Astrocyte (in vitro differentiated cells and primary cell): ENCODE results near the gene ABHD4. TPM values are rescaled to one million over a fixed set of nuclear protein-coding genes. Genes with fewer than 3 reads are reported as not detected.
"Not testable (repeated sequence)": the region's sequence is repeated elsewhere in the genome, so short reads cannot be mapped to it uniquely, and the experiment has no call there.

Source experiments
- DNase-seq: peaks from one replicate; pipeline ENCODE4 v3.0.0-alpha.2; 2010; ENCODE audit warnings: low read depth
- FAIRE-seq: peaks from 2 replicates; lab custom pipeline; 2011; peaks lifted over from hg19 to GRCh38; lab: Jason Lieb, UNC
- H2AFZ ChIP-seq: 2 replicates; pipeline ENCODE4 v1.6.0; 2012; ENCODE audit warnings: low read depth, low read length, inconsistent platforms
- H3K27ac ChIP-seq: 2 replicates; pipeline ENCODE4 v1.5.1; 2011; ENCODE audit warnings: low read depth, low read length, inconsistent platforms
- H3K27me3 ChIP-seq: 2 replicates; pipeline ENCODE4 v1.6.0; 2011; ENCODE audit warnings: low read length, inconsistent platforms; ENCODE audit not compliant: insufficient read depth
- H3K36me3 ChIP-seq: 2 replicates; pipeline ENCODE4 v1.5.1; 2011; ENCODE audit warnings: low read length, inconsistent platforms; ENCODE audit not compliant: insufficient read depth
- H3K4me1 ChIP-seq: 2 replicates; pipeline ENCODE4 v1.5.1; 2011; ENCODE audit warnings: low read length, inconsistent platforms; ENCODE audit not compliant: insufficient read depth
- H3K4me2 ChIP-seq: 2 replicates; pipeline ENCODE4 v1.6.0; 2012; ENCODE audit warnings: low read length, inconsistent platforms
- H3K4me3 ChIP-seq: 2 replicates; pipeline ENCODE4 v1.5.1; 2011; ENCODE audit warnings: low read depth, mild to moderate bottlenecking, low read length, inconsistent platforms; ENCODE audit not compliant: insufficient read depth
- H3K79me2 ChIP-seq: 2 replicates; pipeline ENCODE4 v1.6.0; 2012; ENCODE audit warnings: mild to moderate bottlenecking, low read length, inconsistent platforms; ENCODE audit not compliant: insufficient read depth
- H3K9ac ChIP-seq: 2 replicates; pipeline ENCODE4 v1.6.0; 2012; ENCODE audit warnings: mild to moderate bottlenecking, low read length, inconsistent platforms
- H3K9me3 ChIP-seq: 2 replicates; pipeline ENCODE4 v1.5.1; 2012; ENCODE audit warnings: low read depth, mild to moderate bottlenecking, low read length, inconsistent platforms; ENCODE audit not compliant: insufficient read depth
- H4K20me1 ChIP-seq: 2 replicates; pipeline ENCODE4 v1.6.0; 2012; ENCODE audit warnings: low read length, inconsistent platforms; ENCODE audit not compliant: insufficient read depth
- H3K27ac Mint-ChIP-seq: one replicate; pipeline ENCODE4 v1.8.0; 2021; ENCODE audit warnings: mild to moderate bottlenecking, mixed read lengths; ENCODE audit not compliant: unreplicated experiment
- H3K27me3 Mint-ChIP-seq: one replicate; pipeline ENCODE4 v1.8.0; 2021; ENCODE audit warnings: low read depth, mixed read lengths; ENCODE audit not compliant: unreplicated experiment
- H3K36me3 Mint-ChIP-seq: one replicate; pipeline ENCODE4 v1.8.0; 2021; ENCODE audit warnings: low read depth, mixed read lengths; ENCODE audit not compliant: unreplicated experiment
- H3K4me1 Mint-ChIP-seq: one replicate; pipeline ENCODE4 v1.8.0; 2021; ENCODE audit warnings: low read depth, mixed read lengths; ENCODE audit not compliant: unreplicated experiment
- H3K4me3 Mint-ChIP-seq: one replicate; pipeline ENCODE4 v1.8.0; 2021; ENCODE audit warnings: mild to moderate bottlenecking, moderate library complexity, mixed read lengths; ENCODE audit not compliant: unreplicated experiment
- H3K9me3 Mint-ChIP-seq: one replicate; pipeline ENCODE4 v1.8.0; 2021; ENCODE audit warnings: mild to moderate bottlenecking, mixed read lengths; ENCODE audit not compliant: unreplicated experiment
- EZH2 ChIP-seq: IDR thresholded peaks from 2 replicates; pipeline ENCODE4 v1.6.1; 2012; ENCODE audit warnings: mild to moderate bottlenecking, low read length, inconsistent platforms; ENCODE audit not compliant: insufficient read depth
- total RNA-seq: library from RNA; stranded (reverse); gene quantifications from 2 replicates; pipeline ENCODE4 v1.2.1, GENCODE V29; 2021
- TF ChIP-seq, protein P1 (sequence below): IDR thresholded peaks from 2 replicates; pipeline ENCODE4 v1.5.1; 2011; ENCODE audit warnings: low read depth, mild to moderate bottlenecking, inconsistent platforms, low read length, moderate library complexity; ENCODE audit not compliant: insufficient read depth

ABHD4 gene
- total RNA-seq, 1 donor from 2014 or later: 52.4 TPM

DNA sequence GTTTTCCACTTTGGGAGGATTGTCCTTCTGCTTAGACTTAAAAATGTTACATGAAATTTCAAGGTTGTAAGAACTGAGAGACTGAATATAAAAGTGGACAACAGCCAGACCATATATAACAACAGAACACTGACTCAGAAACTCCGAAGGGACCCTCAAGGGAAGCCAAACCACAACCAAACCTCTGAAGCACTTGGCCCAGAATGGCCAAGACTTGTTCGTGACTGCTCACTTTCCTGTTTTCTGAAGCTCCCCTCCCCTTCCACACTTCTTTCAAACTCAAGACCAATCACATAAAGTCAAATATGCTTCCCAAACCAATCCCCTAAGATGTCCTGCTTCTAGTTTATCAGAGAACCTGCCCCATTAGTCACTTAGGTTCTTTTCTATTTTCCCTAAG is 32.4 kb downstream of the ABHD4 start:
- no peak overlapping the region for H3K27ac Mint-ChIP-seq
- Histone ChIP-seq H3K4me2 (peak overlapping the region; percentile 23), H3K9ac (no peak overlapping the region), H3K4me3 (no peak overlapping the region), H4K20me1 (no peaks in the 10 kb centered on the region), H3K27ac (no peak overlapping the region), H3K4me1 (peaks cover 6% of the 10 kb centered on the region), H3K79me2 (no peaks in the 10 kb centered on the region), H3K9me3 (no peaks in the 10 kb centered on the region), H3K36me3 (no peaks in the 10 kb centered on the region), H3K27me3 (no peaks in the 10 kb centered on the region), H2AFZ (no peak overlapping the region)
- peak; percentile 97 for DNase-seq
- H3K36me3 Mint-ChIP-seq: peaks cover 5% of the 10 kb centered on the region
- H3K9me3 Mint-ChIP-seq: peaks cover 9% of the 10 kb centered on the region
- peaks cover 10% of the 10 kb centered on the region for H3K27me3 Mint-ChIP-seq
- H3K4me3 Mint-ChIP-seq: no peak overlapping the region
- FAIRE-seq: peak; percentile 32
- TF ChIP-seq, protein P1, sequence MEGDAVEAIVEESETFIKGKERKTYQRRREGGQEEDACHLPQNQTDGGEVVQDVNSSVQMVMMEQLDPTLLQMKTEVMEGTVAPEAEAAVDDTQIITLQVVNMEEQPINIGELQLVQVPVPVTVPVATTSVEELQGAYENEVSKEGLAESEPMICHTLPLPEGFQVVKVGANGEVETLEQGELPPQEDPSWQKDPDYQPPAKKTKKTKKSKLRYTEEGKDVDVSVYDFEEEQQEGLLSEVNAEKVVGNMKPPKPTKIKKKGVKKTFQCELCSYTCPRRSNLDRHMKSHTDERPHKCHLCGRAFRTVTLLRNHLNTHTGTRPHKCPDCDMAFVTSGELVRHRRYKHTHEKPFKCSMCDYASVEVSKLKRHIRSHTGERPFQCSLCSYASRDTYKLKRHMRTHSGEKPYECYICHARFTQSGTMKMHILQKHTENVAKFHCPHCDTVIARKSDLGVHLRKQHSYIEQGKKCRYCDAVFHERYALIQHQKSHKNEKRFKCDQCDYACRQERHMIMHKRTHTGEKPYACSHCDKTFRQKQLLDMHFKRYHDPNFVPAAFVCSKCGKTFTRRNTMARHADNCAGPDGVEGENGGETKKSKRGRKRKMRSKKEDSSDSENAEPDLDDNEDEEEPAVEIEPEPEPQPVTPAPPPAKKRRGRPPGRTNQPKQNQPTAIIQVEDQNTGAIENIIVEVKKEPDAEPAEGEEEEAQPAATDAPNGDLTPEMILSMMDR: no peak
- TF ChIP-seq EZH2: no peak
- H3K4me1 Mint-ChIP-seq: no peaks in the 10 kb centered on the region

DNA sequence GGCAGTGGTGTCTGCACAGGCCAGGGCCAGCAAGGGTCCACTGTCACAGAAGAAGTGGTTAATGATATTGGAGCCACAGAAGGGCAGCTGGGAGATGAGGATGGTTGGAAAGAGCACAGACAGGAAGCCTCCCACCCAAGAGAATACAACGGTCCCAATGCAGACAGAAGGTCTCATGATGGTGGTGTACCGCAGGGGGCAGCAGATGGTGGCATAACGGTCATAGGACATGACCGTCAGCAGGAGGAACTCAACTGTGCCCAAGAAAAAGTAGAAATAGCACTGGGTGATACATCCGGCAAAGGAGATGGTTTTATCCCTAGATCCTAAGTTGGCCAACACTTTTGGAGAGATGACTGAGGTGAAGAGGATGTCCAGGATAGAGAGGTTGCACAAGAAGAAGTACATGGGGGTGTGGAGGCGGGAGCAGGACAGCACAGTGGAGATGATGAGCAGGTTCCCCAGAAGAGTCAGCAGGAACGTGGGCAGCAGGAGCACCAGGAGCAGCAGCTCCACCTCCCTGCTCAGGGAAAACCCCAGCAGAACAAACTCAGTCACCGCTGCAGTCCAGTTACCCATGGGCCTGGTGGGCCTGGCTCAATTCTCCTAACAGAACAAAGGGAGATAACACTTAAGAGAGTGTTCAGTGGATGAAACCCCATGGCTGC is 36.3 kb downstream of the ABHD4 start:
- Histone ChIP-seq H3K4me3 (no peak overlapping the region), H3K9ac (no peak overlapping the region), H3K4me1 (peaks cover 6% of the 10 kb centered on the region), H2AFZ (no peak overlapping the region), H3K27ac (no peak overlapping the region), H3K36me3 (no peaks in the 10 kb centered on the region), H4K20me1 (no peaks in the 10 kb centered on the region), H3K27me3 (no peaks in the 10 kb centered on the region), H3K9me3 (no peaks in the 10 kb centered on the region), H3K79me2 (no peaks in the 10 kb centered on the region), H3K4me2 (no peak overlapping the region)
- H3K36me3 Mint-ChIP-seq: peaks cover 3% of the 10 kb centered on the region
- FAIRE-seq (no peak), DNase-seq (no peak)
- H3K4me1 Mint-ChIP-seq: no peaks in the 10 kb centered on the region
- H3K9me3 Mint-ChIP-seq: peaks cover 9% of the 10 kb centered on the region
- H3K27ac Mint-ChIP-seq: no peak overlapping the region
- H3K4me3 Mint-ChIP-seq: no peak overlapping the region
- H3K27me3 Mint-ChIP-seq: peaks cover 10% of the 10 kb centered on the region
- no peak for TF ChIP-seq EZH2
- TF ChIP-seq, protein P1: no peak

DNA sequence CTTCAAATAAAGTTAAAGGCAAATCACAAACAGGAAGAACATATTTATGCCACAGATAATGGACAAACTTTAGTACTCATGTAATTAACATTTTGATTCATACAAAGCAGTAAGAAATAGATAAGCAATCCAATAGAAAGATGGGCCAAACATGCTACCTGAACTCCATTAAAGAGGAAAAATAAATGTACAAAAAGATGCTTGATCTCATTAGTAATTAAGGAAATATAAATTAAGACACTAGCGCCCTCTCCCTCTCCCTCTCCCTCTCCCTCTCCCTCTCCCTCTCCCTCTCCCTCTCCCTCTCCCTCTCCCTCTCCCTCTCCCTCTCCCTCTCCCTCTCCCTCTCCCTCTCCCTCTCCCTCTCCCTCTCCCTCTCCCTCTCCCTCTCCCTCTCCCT is 37.9 kb downstream of the ABHD4 start:
- H3K27ac Mint-ChIP-seq, H3K27me3 Mint-ChIP-seq, FAIRE-seq, H3K4me3 ChIP-seq, H3K4me3 Mint-ChIP-seq, H3K4me1 ChIP-seq, H3K9me3 Mint-ChIP-seq, H3K4me1 Mint-ChIP-seq, H3K79me2 ChIP-seq, H3K9me3 ChIP-seq, H3K27me3 ChIP-seq, H3K36me3 ChIP-seq, H2AFZ ChIP-seq, DNase-seq, H3K36me3 Mint-ChIP-seq, H3K9ac ChIP-seq, H4K20me1 ChIP-seq, H3K4me2 ChIP-seq, H3K27ac ChIP-seq: not testable (repeated sequence)
